ENCODE measurements around the gene RARRES1. TPM values are rescaled to one million over a fixed set of nuclear protein-coding genes. Genes with fewer than 3 reads are reported as not detected.

The RARRES1 gene
- total RNA-seq, 1 donor from 2014 or later: 9.1 TPM

DNA sequence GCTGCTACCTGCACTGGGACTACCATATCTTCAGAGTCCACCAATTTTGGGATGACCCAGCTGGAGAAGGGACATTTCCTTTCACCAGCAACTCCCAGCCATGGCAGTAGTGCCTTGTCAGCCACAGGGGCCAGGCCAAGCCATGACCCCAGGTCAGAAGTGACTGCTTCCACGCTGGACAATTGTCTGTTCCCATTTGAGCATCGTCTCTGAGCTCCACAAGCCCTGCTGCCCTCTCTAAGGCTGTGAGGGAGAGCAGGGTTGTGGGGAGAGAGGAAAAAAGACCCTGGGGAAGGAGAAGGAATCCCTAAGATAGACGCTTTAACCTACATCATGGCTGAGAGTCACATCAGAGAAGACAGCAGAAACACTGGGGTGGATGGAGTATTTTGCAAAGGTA is 7.4 kb upstream of the RARRES1 start:
- intact Hi-C loops (cut with DNase I): no loop called here
- DNase-seq: no peak
- peak; percentile 13 for ATAC-seq (ENCODE audit: poor library complexity)

- intact Hi-C loops (cut with DNase I): no loop called here
- DNase-seq (no peak), ATAC-seq (ENCODE audit: poor library complexity) (no peak)
These were observed 6.8 kb upstream of the RARRES1 start for GRCh38 chr3:158739078-158739477.

DNA sequence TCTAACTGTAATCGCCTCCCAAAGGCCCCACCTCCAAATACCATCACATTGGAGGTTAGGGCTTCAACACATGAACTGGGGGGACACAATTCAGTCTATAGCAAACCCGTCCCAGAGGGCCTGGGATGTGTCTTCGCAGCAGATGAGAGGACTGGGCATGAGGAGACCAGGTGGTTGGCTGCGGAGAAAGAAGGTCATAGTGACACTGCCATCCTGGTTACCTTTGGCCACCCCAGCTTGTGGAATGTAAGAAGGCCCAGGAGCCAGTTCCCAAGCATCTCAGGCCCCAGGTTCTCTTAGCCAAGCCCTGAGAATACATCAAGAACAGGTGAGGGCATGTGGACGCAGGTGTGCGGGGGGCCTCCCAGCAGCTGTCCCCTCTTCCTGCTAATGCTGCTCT is 6.4 kb upstream of the RARRES1 start:
- DNase-seq (no peak), ATAC-seq (ENCODE audit: poor library complexity) (no peak)
- intact Hi-C loops (cut with DNase I): no loop called here

DNA sequence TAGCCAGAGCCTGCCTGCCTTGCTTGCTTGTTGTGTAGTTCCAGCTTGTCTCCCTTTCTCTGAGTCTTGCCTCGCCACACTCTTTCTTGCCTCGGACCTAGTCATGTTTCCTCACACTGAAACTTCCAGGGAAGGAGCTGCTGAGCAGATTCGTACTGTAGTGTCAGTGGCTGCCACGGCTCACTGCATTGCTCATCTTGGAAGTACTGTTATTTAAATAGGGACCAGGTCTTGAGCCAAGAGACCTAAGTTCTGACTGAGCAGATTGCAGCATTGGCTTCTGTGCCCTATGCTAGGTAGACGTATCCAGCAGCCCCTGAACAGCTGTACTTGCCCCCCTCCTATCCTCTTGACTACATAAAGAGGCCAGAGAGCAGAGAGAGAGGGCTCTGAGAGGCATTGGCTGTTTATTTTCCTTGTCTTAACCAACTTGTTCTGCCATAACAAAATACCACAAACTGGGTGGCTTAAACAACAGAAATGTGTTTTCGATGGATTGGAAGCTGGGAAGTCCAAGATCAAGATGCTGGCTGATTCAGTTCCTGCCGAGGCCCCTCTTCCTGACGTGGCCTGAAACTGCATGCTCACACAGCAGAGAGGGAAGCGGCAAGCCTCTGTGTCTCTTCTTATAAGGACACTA is 5.8 kb upstream of the RARRES1 start:
- intact Hi-C loops (cut with DNase I): no loop called here
- ATAC-seq (ENCODE audit: poor library complexity): no peak
- DNase-seq: no peak

DNA sequence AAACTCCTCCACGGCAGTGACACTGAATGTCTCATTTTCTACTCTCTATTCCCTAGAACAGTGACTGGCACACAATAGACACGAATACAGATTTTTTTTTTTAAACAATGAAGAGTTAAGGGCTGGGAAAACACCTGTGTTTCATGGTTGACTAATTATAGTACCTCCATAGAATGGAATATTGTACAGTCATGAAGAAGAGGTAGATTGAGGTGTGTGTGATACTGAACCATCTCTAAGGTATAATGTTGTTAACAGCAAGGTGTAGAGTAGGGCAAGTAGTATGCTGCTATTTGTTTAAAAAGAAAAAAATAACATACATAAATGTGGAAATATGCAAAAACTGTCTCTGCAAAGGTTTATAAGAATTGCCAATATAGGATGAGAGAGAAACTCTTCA is 5.2 kb upstream of the RARRES1 start:
- intact Hi-C loops (cut with DNase I): no loop called here
- no peak for ATAC-seq (ENCODE audit: poor library complexity)
- no peak for DNase-seq

DNA sequence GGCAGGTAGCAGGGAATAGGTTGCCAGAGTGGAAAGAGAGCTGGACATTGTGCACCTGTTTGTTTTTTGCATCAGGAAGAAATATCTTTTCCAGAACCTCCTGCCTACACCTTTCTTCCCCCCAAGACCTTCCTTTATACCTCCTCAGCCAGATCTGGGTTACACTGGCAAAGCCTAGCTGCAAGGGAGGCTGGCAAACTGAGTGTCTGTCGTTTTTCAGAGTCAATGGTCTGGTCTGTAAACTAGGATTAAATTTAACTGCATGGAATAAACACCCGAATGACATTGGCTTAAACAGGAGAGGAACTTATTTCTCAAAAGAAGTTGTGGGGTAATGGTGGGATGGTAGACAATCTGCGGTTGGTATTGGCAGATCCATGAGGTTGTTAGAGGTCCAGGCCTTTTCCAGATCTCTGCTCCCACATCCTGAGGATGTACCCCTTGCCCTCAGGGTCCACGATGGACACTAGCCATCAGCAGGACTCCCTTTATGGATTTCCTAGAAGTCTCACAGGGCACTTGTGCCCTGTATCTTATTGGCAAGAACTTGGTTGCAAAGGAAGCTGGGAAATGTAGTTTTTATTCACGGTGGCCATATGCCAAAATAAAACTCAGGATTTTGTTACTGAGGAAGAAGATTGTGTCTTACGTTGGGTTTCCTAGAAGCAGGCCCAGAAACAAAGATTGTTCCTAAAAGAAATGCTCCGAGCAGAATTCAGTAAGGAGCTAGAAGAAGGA is 3.2 kb upstream of the RARRES1 start:
- ATAC-seq (ENCODE audit: poor library complexity) (no peak), DNase-seq (no peak)
- intact Hi-C loops (cut with DNase I): no loop called here

- intact Hi-C loops (cut with DNase I): no loop called here
- ATAC-seq (ENCODE audit: poor library complexity) (no peak), DNase-seq (no peak)
These were observed 1.4 kb upstream of the RARRES1 start for GRCh38 chr3:158733656-158734055.

GRCh38 chr3:158732856-158733200 is 571 bp upstream of the RARRES1 start:
- intact Hi-C loops (cut with DNase I): no loop called here
- peak; percentile 3 for ATAC-seq (ENCODE audit: poor library complexity)
- DNase-seq: no peak

- DNase-seq (no peak), ATAC-seq (ENCODE audit: poor library complexity) (no peak)
- intact Hi-C loops (cut with DNase I): no loop called here
These were observed 771 bp downstream of the RARRES1 start for GRCh38 chr3:158731486-158731885.

- intact Hi-C loops (cut with DNase I): loop anchor here (5.0 kb wide), 1 partner anchor 63 kb away; no protein-coding TSS in a partner anchor
- ATAC-seq (ENCODE audit: poor library complexity) (no peak), DNase-seq (no peak)
These were observed 3.4 kb downstream of the RARRES1 start for GRCh38 chr3:158728851-158729250.

DNA sequence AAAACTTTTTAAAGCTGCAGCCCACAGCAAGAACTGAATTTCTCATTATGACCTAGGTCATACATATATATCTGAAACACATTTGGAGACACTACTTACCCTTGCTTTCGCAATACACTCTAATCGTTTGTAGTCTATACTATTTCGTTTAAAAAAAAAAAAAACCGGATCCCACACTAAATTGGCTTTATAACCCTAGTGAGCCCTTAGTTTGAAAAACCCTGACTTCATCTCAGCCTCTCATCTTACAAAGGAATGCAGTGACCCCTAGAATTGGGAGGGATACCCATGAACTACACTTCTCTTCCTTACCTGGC is 4.2 kb downstream of the RARRES1 start:
- no peak for DNase-seq
- intact Hi-C loops (cut with DNase I): loop anchor here (5.0 kb wide), 1 partner anchor 64 kb away; no protein-coding TSS in a partner anchor
- ATAC-seq (ENCODE audit: poor library complexity): no peak

- intact Hi-C loops (cut with DNase I): loop anchor here (5.0 kb wide), 1 partner anchor 65 kb away; no protein-coding TSS in a partner anchor
- DNase-seq (no peak), ATAC-seq (ENCODE audit: poor library complexity) (peak; percentile 50)
These were observed 4.8 kb downstream of the RARRES1 start for GRCh38 chr3:158727206-158728060.

DNA sequence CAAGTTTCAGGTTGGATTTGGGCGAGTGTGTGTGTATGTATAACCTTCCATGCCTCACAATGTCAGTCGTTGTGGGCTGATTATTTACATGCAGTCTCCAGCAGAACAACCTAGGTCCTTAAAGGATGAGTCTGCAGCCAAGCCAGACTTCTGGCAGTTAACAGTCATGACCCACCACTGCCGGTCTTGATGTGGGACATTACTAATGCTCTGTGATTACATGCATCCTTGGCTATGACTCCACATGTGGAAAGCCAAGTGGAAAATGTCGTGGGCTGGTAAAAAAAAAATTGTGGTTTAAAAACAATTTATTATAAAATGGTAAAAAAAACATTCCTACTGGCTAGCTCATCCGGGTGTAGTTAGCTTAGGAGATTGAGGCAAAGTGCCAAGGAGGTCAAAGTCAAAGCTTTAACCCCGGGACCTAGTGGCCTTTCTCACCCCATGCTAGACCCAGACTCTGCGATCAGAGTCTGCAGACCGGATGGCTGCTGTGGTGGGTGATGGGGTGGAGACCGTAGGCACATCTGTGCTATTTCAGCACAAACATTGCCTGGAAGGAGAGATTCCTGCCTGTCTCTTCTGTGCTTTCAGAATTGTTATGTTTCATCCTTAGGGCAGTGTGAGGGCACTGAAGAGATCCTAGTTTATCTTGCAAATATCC is 6.8 kb downstream of the RARRES1 start:
- peak; percentile 53 for ATAC-seq (ENCODE audit: poor library complexity)
- intact Hi-C loops (cut with DNase I): loop anchor here (5.0 kb wide), 1 partner anchor 67 kb away; no protein-coding TSS in a partner anchor
- no peak for DNase-seq

DNA sequence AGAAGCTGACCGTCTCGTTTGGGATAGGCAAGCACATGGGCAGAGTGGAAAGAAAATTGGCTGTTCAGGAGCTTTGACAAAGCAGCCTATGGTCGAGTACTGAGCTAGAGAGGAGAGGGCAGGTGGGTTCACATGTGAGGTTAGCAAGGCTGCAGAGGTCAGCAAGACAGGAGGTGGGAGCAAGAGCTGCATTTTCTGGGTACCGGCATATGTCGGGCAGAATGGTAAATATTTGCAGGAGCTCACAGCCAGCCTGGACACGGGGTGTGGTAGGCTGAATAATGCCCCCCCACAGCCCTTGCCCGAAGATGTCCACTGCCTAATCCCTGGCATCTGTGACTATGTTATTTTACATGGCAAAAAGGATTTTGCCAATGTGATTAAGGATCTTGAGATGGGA is 8.3 kb downstream of the RARRES1 start:
- intact Hi-C loops (cut with DNase I): no loop called here
- no peak for ATAC-seq (ENCODE audit: poor library complexity)

DNA sequence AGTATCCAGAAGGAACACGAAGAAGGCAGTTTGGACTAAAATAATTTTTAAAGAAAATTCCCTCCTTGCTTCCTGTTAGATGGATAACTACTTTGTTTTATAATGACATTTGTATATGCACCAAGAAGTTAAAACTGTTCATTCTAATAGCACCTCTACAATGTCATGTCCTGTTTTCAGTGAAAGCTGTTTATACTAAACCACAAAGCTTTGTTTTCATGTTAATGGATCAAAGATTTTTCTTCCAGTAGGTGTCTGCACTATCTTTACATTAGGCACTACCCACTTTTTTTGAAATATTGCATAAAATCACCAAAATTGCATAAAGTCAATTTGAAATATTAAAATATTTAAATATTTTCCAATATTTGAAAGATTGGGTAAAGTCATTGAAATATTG is 10.1 kb downstream of the RARRES1 start:
- ATAC-seq (ENCODE audit: poor library complexity) (no peak), DNase-seq (no peak)
- intact Hi-C loops (cut with DNase I): no loop called here

More for the DNA sequence above, 8.3 kb downstream of the RARRES1 start:
- no peak for DNase-seq

DNA sequence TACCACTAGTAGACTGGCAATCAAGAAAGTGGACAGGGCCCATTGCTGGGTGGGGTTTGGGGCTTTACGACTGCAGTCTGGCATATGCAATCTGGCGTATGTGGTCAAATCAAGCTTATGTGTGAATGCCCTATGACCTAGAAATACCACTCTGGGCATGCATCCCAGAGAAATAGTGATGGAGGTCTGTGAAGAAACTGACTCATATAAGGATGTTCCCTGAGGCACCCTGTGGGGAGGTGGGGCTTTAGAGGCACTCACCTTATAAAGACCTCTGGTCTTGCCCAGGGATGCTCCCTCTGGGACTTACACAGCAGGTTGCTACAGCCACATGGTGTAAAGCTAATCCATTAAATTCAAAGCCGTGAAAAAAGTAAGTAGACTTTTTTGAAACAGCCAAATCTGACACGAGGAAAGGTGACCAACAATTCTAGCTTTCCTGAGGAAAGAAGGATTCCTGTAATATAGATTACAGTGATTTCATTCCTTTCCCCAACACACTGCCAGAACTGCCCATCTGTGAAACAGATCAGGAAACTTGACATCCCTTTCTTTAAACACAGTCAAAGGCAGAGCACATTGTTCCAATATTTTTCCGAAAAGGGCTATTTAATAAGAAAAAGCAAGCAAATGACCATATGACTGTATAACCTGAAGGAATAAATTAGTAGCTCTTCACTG is 13.6 kb downstream of the RARRES1 start:
- DNase-seq (no peak), ATAC-seq (ENCODE audit: poor library complexity) (peak; percentile 21)
- intact Hi-C loops (cut with DNase I): no loop called here

GRCh38 chr3:158717576-158717975 is 14.7 kb downstream of the RARRES1 start:
- no peak for ATAC-seq (ENCODE audit: poor library complexity)
- intact Hi-C loops (cut with DNase I): no loop called here
- no peak for DNase-seq

DNA sequence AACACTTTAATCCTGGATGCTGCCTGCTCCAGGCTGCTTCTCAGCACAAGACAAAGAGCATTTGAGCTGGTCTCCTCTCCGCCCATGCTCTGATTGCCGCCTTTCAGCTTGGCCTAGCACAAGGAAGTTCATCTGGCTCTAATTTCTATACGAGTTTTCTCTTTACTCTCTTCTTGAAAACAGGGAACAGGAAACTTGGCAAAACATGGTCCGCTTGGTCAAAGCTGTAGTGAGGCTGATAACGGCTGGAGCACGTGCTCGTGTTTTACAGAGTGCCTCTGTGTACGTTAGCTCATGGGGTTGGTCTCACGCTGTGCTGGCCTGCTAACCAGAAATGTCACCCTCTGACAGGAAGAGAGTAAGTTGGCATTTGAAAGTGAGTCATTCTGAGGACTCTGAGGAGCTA is 19.2 kb downstream of the RARRES1 start:
- peak; percentile 58 for DNase-seq

DNA sequence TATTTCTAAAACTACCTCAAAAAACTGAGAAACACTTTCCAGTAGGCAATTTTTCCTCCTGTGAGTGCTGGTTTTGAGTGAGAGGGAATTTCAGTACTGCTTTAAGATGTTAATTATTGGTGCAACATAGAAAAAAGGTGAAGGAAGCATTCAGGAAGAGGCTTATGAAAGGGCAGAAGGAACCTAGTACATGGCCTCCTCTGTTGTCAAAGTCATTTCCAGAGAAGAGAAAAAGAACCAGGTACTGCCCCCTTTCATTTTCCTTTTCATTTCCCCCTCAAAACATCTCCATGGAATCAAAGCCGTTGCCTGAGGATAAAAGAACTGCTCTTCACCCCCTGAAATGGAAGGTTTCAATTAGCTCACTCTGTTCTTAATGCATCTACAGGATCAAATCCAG is 19.8 kb downstream of the RARRES1 start:
- ATAC-seq (ENCODE audit: poor library complexity): no peak
- no peak for DNase-seq
- intact Hi-C loops (cut with DNase I): no loop called here

More for the DNA sequence above, 19.2 kb downstream of the RARRES1 start:
- intact Hi-C loops (cut with DNase I): no loop called here
- peak; percentile 83 for ATAC-seq (ENCODE audit: poor library complexity)
